C4-2B (cell line): ENCODE results near the gene RBM20.
"Not testable (repeated sequence)": the region's sequence is repeated elsewhere in the genome, so short reads cannot be mapped to it uniquely, and the experiment has no call there.

Experiments
- H3K27ac ChIP-seq: fragments of 450-650 bp; 2 replicates; pipeline ENCODE4 v1.5.1; 2017
- ZFX ChIP-seq: fragments of 450-650 bp; IDR thresholded peaks from 2 replicates; pipeline ENCODE4 v1.6.1; 2017
- TF ChIP-seq, protein P1 (sequence below): fragments of 450-650 bp; conservative IDR thresholded peaks from 2 replicates; pipeline ENCODE4 v1.5.1; 2017; ENCODE audit warnings: mild to moderate bottlenecking

The RBM20 gene

DNA sequence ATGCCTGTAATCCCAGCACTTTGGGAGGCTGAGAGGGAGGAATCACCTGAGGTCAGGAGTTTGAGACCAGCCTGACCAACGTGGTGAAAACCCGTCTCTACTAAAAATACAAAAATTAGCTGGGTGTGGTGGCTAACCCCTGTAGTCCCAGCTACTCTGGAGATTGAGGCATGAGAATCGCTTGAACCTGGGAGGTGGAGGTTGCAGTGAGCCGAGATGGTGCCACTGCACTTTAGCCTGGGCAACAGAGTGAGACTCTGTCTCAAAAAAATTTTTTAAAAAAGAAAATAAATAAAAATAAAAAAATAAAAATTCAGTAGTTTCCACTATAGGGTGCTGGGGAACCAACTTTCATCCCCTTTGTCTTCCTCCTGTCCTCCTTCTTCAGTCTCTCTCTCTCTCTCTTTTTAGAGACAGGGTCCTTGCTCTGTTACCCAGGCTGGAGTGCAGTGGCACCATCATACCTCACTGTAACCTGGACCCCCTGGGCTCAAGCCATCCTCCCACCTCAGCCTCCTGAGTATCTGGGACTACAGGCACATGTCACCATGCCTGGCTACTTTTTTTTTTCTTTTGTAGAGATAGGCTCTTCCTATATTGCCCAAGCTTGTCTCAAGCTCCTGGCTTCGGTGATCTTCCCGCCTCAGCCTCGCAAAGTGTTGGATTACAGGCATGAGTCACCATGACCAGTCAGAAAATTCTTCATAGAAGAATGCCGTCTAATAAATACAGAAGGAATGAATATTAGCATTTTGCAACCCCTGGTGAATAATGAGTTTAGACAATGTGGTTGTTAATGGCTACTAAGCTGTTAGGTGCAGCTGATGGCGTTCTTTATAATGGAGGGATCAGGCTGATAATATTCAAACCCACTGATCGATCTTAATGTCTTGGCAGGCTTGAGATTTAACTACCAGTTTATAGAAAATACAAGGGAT, 20.6 kb downstream of the RBM20 start:
- H3K27ac ChIP-seq = no peak overlapping the region
- TF ChIP-seq, protein P1, sequence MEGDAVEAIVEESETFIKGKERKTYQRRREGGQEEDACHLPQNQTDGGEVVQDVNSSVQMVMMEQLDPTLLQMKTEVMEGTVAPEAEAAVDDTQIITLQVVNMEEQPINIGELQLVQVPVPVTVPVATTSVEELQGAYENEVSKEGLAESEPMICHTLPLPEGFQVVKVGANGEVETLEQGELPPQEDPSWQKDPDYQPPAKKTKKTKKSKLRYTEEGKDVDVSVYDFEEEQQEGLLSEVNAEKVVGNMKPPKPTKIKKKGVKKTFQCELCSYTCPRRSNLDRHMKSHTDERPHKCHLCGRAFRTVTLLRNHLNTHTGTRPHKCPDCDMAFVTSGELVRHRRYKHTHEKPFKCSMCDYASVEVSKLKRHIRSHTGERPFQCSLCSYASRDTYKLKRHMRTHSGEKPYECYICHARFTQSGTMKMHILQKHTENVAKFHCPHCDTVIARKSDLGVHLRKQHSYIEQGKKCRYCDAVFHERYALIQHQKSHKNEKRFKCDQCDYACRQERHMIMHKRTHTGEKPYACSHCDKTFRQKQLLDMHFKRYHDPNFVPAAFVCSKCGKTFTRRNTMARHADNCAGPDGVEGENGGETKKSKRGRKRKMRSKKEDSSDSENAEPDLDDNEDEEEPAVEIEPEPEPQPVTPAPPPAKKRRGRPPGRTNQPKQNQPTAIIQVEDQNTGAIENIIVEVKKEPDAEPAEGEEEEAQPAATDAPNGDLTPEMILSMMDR = no peak
- TF ChIP-seq ZFX = no peak

DNA sequence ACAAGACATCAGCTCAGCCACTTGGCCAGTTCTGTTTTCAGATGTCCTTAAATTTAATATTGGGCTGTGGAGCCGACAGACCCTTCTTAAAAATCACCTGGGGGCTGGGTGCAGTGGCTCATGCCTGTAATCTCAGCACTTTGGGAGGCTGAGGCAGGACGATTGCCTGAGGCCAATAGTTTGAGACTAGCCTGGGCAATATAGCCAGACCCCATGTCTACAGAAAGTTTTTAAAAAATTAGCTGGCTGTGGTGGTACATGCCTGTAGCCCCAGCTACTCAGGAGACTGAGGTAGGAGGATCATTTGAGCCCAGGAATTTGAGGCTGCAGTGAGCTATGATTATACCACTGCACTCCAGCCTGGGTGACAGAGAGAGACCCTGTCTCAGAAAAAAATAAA, 22.1 kb downstream of the RBM20 start:
- H3K27ac ChIP-seq = not testable (repeated sequence)

DNA sequence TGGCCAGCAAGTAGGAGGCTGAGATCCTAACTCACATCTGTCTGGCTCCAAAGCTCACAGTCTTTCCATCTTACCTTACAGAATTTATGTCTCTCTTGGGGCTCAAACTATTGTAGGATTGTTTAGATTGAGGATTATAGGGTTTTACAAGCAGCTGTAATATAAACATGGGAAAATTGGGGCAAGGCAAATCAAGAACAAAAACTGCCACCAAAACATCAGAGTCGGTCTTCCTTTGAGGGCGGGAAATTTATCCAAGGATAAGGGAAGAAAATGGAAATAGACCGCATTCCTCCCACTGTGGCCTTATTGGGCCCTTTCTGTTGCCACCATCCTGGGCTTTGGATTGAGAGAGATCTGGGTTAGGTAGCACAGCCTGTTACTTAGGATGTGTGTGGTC, 22.5 kb downstream of the RBM20 start:
- TF ChIP-seq ZFX = no peak
- no peak overlapping the region for H3K27ac ChIP-seq

DNA sequence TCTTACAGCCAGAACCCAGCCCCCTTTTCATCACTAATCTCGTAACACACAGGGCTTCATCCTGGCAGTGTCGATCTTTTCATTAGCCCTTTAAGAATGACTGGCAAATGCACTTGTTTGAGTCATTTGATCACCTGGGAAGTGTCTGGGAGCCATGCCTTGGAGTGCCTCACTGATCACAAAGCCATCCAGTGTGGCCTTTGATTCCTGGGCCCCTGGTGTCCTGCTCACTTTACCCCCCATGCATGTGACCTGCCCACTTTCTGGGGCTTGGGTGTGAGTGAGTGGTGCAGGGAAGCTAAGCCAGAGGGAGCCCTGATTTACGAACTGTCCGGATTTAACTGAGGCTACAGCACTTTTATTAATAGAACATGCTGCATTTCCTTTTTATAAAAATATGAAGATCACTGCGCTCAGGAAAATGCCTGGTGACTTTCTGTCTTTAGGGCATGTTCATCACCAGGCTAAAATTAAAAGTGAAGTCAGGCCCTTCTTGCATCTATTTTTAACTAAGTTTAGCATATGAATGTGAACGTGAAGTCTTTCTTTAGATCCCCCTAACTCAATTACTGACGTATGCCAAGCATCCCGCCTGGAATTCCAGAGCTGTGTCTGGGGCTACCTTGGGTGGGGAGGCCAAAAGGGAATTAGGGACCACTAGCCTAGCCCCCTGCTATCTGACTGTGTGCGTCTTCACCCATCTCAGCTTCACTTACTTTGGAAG, 23.6 kb downstream of the RBM20 start:
- H3K27ac ChIP-seq = no peak overlapping the region
- TF ChIP-seq ZFX = no peak
- TF ChIP-seq, protein P1 = no peak

DNA sequence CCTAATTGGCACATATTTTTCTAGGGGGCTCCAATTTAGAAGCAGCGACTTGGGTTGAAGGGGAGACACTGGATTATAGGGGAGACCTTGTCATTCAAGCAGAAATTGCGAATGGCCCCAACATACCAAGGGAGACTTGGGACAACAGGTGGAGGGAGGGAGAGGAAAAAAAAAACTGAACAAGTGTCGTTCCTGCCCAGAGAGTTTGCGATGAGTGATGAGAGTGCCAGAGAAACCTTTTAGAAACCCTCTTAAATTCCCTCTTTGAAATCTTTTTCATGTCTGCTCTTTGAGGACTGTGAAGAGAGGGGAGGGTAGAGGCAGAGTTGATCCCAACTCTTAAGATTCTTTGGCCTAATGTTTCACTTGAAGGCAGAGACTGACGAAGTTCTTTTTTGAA, 24.3 kb downstream of the RBM20 start:
- TF ChIP-seq, protein P1 = no peak
- TF ChIP-seq ZFX = no peak
- H3K27ac ChIP-seq = no peak overlapping the region

DNA sequence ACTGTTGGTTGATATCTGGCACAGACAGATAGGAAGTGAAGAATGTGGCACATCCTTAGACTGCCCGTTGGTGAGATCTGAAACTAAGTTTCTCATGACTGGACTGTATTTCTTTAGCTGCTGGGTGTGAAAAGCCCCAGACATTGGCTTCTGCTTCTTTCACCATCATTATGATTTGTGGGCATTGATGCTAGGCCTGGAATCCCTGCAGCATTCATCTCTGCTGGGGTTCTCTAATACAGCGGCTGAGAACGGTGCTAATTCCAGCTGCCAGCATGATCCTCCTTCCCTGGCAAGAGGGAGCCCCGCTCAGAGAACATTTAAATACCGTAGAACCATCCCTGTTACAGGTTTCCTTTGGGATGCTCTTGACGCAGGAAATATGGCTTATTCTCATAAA, 26.2 kb downstream of the RBM20 start:
- no peak overlapping the region for H3K27ac ChIP-seq
- TF ChIP-seq ZFX = no peak
- TF ChIP-seq, protein P1 = no peak

DNA sequence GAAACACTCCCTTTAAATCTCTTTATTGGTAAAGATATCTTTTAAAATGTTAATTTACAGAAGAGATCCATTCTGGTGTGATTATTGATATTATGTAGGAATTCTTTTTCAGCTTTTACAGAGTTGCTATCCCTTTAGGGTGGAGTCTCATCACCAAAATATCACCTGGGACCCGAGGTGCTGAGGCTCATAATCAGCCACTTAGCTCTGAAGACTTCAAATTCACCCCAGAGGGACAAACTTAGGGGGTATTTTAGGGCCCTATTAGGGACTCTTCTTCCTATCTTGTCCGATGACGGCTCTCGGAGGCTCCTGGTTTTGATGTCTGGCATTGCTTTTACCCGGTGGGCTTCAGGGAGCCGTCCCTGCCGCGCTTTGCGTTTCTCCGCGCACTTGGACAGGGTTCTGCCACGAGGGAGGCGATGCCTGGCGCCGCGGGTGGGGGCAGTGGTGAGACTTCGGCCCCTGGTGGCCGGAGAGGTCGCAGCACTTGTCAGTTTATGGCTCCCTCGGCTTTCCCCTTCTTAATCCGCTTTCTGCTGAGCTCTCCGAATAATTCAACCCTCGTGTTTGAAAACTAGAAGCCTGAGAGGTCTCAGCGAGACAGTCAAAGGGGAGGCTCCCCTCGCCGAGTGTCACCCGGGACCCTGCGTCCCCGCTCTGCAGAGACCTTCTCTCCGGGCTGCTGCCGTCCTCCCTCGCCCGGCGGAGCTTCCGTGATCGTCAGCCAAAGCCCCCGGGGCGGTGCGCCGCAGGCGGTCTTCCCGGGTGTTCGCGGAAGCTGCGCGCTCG, 27.8 kb downstream of the RBM20 start:
- peak overlapping the region; percentile 35; the same call in 1 of the 2 replicates for H3K27ac ChIP-seq
- TF ChIP-seq, protein P1 = peak; percentile 93
- no peak for TF ChIP-seq ZFX

DNA sequence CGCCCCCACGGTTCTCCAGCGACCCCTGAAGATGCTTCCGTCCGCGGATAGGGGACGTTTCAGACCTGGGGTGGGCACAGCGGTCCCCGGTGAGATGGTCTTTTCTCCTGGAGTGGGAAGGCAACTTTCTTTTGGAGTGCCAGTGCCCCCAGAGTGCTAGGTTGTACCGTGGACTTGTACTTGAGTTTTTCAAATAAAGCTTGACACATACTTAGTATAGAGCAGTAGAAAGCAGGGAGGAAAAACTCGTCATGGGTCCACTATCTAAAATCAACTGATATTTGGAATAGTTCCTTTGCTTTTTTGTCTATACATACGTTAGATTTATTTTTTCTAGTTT, 28.4 kb downstream of the RBM20 start:
- TF ChIP-seq, protein P1 = no peak
- TF ChIP-seq ZFX = no peak
- H3K27ac ChIP-seq = peak overlapping the region; percentile 35; the same call in 1 of the 2 replicates
